ENCODE results near the gene CCDC12.

DNA sequence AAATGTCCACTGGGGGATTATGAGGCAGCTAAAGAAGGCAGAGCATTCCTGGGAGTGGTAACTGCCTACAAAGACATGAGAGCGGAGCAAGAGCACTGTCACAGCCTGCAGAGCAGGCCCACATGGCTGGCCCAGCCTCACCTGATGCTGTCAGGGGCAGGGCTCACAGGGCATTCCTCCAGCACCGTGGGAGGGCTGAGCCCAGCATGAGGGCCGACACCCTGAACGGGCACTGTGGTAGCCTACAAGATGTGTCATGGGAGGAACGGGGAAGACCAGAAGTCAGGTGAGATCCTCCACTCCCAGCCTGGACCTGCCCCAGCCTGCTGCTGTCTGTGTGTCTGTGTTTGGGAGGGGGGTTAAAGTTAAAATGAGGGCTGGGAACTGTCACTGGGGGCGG is 30.1 kb downstream of the CCDC12 start:
- TF ChIP-seq SUZ12 (IDR thresholded peaks at IDR 0.05; ENCODE audit: extremely low read depth, insufficient read depth, insufficient read length) (no peak), YY1 (IDR thresholded peaks at IDR 0.05; ENCODE audit: insufficient read depth, insufficient read length) (no peak), ZNF274 (IDR thresholded peaks at IDR 0.05; ENCODE audit: low read depth, low read length) (no peak)

All from NT2/D1 (cell line).